IPS-18c (cell line): Measurements from ENCODE around the gene ASXL3.

Experiments
- H3K4me3 ChIP-seq: 2 replicates; pipeline ENCODE4 v1.7.0; 2013; ENCODE audit warnings: low read depth, mild to moderate bottlenecking, low read length, moderate library complexity; ENCODE audit not compliant: insufficient read depth
- H3K9me3 ChIP-seq: one replicate; pipeline ENCODE4 v1.6.1; 2013; ENCODE audit warnings: mild to moderate bottlenecking, low read length, moderate library complexity; ENCODE audit not compliant: control insufficient read depth, insufficient read depth

The ASXL3 gene

GRCh38 chr18:33578518-33579348 is 714 bp downstream of the ASXL3 start:
- H3K4me3 ChIP-seq: peak overlapping the region; percentile 66

GRCh38 chr18:33579349-33580215 is 1.6 kb downstream of the ASXL3 start:
- no peaks in the 10 kb centered on the region for H3K9me3 ChIP-seq
- peak overlapping the region; percentile 66 for H3K4me3 ChIP-seq

More at GRCh38 chr18:33578518-33579348, 714 bp downstream of the ASXL3 start:
- no peaks in the 10 kb centered on the region for H3K9me3 ChIP-seq

DNA sequence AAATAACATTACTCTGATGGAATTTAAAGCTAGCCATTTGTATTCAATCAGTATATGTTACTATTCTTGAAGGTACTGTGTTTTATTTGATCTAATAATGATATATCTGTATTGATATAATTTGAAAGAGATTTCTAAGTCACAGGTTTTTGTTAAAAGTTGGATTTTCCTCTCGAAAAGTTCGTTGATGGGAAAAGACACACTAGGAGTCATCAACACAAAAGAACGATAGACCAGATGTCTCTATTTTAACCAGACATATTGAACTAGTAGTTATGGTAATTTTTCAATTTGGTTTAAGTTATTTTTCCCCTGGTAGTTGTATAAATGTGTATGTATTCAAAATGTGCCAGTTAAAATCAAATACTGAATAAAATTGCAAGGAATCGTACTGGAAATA is 2.5 kb downstream of the ASXL3 start:
- Histone ChIP-seq H3K9me3 (no peaks in the 10 kb centered on the region), H3K4me3 (no peak overlapping the region)

- Histone ChIP-seq H3K9me3 (no peaks in the 10 kb centered on the region), H3K4me3 (no peak overlapping the region)
These were observed 3.8 kb downstream of the ASXL3 start for GRCh38 chr18:33581856-33582255.

DNA sequence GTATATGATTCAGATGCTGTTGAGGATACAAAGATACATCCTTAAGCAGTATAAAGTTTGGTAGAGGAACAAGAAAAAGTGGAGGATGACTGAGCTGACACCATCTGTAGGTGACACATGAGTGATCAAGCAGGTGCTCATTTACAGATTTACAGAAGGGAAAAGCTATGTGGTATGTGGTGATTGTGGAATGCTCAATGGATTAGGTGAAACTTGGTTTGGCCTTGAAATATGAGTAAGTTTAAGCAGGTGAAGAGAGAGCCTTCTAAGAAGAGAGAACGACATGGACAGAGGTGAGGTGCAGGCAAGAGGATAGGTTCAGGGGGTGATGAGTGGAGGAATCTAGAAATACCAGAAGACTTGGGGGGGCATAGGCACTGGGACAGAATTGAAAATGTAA is 5.9 kb downstream of the ASXL3 start:
- no peaks in the 10 kb centered on the region for H3K9me3 ChIP-seq
- no peak overlapping the region for H3K4me3 ChIP-seq

GRCh38 chr18:33584548-33585430 is 6.8 kb downstream of the ASXL3 start:
- H3K4me3 ChIP-seq: no peak overlapping the region

DNA sequence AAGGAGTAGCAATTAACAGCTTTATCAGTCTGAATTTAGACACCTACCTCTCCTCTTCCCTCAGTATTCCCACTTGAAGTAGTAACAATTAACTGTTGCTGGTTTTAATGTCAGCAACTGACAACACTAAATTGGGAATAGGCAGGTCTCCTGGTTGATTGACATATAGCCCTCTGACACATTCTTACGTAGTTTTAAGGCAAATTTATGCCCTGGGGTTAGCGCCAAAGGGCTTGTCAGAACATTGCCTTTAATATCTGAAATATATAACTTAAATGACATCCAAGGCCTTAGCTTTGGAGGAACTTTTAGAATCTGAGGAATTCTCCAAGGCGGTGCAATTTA is 7.4 kb downstream of the ASXL3 start:
- H3K4me3 ChIP-seq: no peak overlapping the region
- no peaks in the 10 kb centered on the region for H3K9me3 ChIP-seq

More at GRCh38 chr18:33584548-33585430, 6.8 kb downstream of the ASXL3 start:
- H3K9me3 ChIP-seq: no peaks in the 10 kb centered on the region

- Histone ChIP-seq H3K4me3 (no peak overlapping the region), H3K9me3 (no peaks in the 10 kb centered on the region)
These were observed 10.3 kb downstream of the ASXL3 start for GRCh38 chr18:33588361-33588760.

DNA sequence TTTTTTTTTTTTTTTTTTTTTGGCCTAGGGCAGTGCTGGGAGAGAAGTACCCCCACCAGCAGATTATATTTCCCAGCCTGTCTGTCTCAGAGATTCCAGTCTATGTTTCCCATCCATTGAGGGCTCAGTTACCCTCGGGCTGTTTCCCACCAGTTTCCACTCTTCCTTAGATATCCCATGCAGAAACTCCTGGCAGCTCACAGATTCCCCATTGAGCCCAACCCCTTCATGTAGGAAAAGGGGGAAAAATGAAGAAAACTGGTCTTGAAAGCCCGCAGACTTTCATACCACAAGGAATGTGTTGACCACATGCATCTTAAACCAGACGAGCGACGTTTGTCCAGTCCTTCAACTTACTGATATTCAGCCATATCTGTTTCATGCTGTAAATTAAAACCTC is 15.2 kb downstream of the ASXL3 start:
- H3K4me3 ChIP-seq: no peak overlapping the region
- no peaks in the 10 kb centered on the region for H3K9me3 ChIP-seq

DNA sequence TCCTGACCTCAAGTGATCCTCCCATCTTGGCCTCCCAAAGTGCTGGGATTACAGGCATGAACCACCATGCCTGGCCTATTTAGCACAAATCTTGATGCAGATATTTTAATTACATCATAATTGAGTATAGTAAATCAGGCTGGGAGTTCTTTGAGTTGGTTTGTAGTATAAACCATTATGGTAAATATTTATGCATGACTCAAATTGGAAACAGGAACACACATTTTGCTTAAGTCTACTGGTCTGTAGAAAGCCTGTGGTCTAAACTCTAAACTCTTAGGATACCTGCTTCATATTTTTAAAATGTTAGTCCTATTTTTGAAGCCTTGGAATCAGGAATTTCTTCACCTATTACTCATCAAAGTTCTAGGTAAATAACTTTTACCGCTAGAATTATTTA is 16.8 kb downstream of the ASXL3 start:
- no peaks in the 10 kb centered on the region for H3K9me3 ChIP-seq
- no peak overlapping the region for H3K4me3 ChIP-seq

DNA sequence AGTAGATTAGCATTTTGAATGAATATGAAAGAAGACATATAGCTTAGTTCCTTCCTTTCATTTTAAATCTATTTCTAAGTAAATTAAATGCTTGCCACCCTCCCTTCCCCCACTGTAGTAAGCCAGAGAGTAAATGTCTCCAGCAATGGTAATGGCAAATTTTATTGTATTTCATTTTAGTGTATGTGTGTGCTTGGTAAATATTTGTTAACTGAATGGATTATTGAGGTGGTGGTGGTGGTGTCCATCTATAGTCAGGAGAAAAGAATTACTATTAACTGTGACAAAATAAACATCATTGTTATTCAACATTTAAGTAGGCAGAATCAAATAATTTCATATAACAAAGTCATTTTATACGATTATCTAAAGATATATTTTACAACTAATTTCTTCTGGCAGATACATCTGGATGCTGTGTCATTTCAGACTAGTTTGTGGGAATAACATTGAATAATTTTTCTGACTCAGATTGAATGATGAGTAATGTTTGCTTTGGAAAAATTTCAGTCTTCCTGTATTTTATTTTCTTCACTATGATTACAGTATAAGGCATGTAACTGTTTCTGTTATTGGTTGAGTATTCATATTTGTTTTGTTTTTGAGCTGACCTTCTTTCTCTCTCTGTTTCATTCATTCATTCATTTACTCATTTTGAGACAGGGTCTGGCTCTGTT is 18.3 kb downstream of the ASXL3 start:
- Histone ChIP-seq H3K9me3 (no peaks in the 10 kb centered on the region), H3K4me3 (no peak overlapping the region)

- Histone ChIP-seq H3K4me3 (no peak overlapping the region), H3K9me3 (no peaks in the 10 kb centered on the region)
These were observed 22.8 kb downstream of the ASXL3 start for GRCh38 chr18:33600846-33601245.

- Histone ChIP-seq H3K4me3 (no peak overlapping the region), H3K9me3 (no peaks in the 10 kb centered on the region)
These were observed 25.4 kb downstream of the ASXL3 start for GRCh38 chr18:33603454-33603853.

GRCh38 chr18:33605250-33605649 is 27.2 kb downstream of the ASXL3 start:
- no peak overlapping the region for H3K4me3 ChIP-seq
- H3K9me3 ChIP-seq: no peaks in the 10 kb centered on the region

DNA sequence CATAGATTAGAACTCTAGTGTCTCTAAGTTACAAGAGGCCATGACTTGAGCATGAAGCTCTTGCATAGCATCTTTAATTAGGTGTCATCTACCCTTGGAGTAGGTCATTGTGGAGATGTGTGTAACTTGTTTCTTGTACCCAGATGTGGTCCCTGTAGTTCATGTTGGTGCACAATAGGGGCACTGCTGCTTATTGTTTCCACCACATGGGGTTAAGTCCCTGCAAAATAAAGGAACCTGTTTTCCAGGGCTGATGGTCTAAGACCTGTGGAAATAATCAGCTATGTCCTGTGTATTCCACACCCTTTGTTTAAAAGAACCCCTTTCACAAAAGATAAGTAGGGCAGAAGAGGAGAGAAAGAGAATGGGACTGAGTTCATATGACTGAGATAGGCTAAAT is 28.6 kb downstream of the ASXL3 start:
- no peaks in the 10 kb centered on the region for H3K9me3 ChIP-seq
- H3K4me3 ChIP-seq: no peak overlapping the region

DNA sequence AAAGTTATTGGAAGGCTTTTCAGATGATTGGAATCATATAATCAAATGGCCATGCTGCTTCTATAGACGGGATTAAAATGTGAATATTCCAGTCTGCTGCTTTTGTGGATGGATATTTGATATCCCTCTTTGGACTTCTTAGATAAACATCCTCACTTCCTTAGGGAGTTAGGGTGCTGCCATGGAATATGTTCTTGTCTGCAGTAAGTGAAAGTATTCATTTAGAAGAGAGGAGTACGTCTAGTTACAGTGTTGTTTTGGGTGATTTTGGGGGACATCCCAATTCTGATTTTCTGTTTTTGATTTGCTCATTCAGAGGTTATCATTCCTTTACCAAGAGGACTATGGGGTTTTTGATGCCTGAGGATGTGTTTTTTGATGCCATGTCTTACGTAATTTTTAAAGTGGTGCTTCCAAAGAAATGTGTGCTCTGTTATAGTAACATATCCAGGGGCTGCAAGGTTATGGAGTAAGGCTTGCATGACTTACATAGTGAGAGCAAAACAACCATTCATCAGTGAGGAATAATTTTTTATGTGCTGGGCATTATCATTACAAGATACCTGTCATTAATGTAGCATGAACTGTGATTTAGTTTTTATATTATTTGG is 33.6 kb downstream of the ASXL3 start:
- no peak overlapping the region for H3K4me3 ChIP-seq
- H3K9me3 ChIP-seq: no peaks in the 10 kb centered on the region
